HG02870 (cell line): Measurements from ENCODE around the gene CYSLTR2.
"Not testable (repeated sequence)": the region's sequence is repeated elsewhere in the genome, so short reads cannot be mapped to it uniquely, and the experiment has no call there.

Source experiments
- ATAC-seq: cut with Tn5 transposase; IDR thresholded peaks from one replicate; pipeline ENCODE4 v1.9.1; 2021; ENCODE audit warnings: mild to moderate bottlenecking, moderate library complexity; ENCODE audit not compliant: unreplicated experiment

Gene CYSLTR2

GRCh38 chr13:48644141-48644540 is 9.6 kb upstream of the CYSLTR2 start:
- no peak for ATAC-seq

- ATAC-seq: no peak
Observed at GRCh38 chr13:48644951-48645350, 8.8 kb upstream of the CYSLTR2 start.

GRCh38 chr13:48645845-48646244 is 7.9 kb upstream of the CYSLTR2 start:
- ATAC-seq: no peak

GRCh38 chr13:48646791-48647190 is 6.9 kb upstream of the CYSLTR2 start:
- no peak for ATAC-seq

- no peak for ATAC-seq
Observed at GRCh38 chr13:48647625-48648024, 6.1 kb upstream of the CYSLTR2 start.

GRCh38 chr13:48648446-48648845 is 5.3 kb upstream of the CYSLTR2 start:
- ATAC-seq: no peak

GRCh38 chr13:48652851-48653471 is 768 bp upstream of the CYSLTR2 start:
- no peak for ATAC-seq

- ATAC-seq: no peak
Observed at GRCh38 chr13:48654511-48654910, 782 bp downstream of the CYSLTR2 start.

- ATAC-seq: no peak
Observed at GRCh38 chr13:48655291-48655690, 1.6 kb downstream of the CYSLTR2 start.

- no peak for ATAC-seq
Observed at GRCh38 chr13:48656608-48657007, 2.9 kb downstream of the CYSLTR2 start.

- peak; percentile 65 for ATAC-seq
Observed at GRCh38 chr13:48660361-48661076, 6.8 kb downstream of the CYSLTR2 start.

GRCh38 chr13:48661107-48661506 is 7.4 kb downstream of the CYSLTR2 start:
- ATAC-seq: no peak

GRCh38 chr13:48662226-48662625 is 8.5 kb downstream of the CYSLTR2 start:
- no peak for ATAC-seq

- ATAC-seq: no peak
Observed at GRCh38 chr13:48667136-48667535, 13.4 kb downstream of the CYSLTR2 start.

- not testable (repeated sequence) for ATAC-seq
Observed at GRCh38 chr13:48671421-48671820, 17.7 kb downstream of the CYSLTR2 start.

GRCh38 chr13:48675247-48675646 is 21.5 kb downstream of the CYSLTR2 start:
- no peak for ATAC-seq

GRCh38 chr13:48678316-48678715 is 24.6 kb downstream of the CYSLTR2 start:
- ATAC-seq: no peak

- ATAC-seq: no peak
Observed at GRCh38 chr13:48679941-48680680, 26.4 kb downstream of the CYSLTR2 start.

GRCh38 chr13:48680756-48681392 is 27.1 kb downstream of the CYSLTR2 start:
- no peak for ATAC-seq

- no peak for ATAC-seq
Observed at GRCh38 chr13:48681905-48682304, 28.2 kb downstream of the CYSLTR2 start.

GRCh38 chr13:48682436-48682835 is 28.7 kb downstream of the CYSLTR2 start:
- ATAC-seq: no peak
